SU-DHL-6 (cell line): ENCODE measurements around the gene CMTM3.

ENCODE experiments used
- H2AFZ ChIP-seq: fragments of 200-600 bp; sonication (generic); 2 replicates; pipeline ENCODE4 v1.6.1; 2014; ENCODE audit warnings: low read depth, mild to moderate bottlenecking, moderate library complexity, mixed read lengths, antibody characterized with exemption, low read length; ENCODE audit not compliant: severe bottlenecking
- H3F3A ChIP-seq: fragments of 200-600 bp; shearing (Covaris generic); 2 replicates; pipeline ENCODE4 v1.6.0; 2016; ENCODE audit warnings: antibody characterized with exemption, mild to moderate bottlenecking; ENCODE audit not compliant: insufficient read depth
- H3K27ac ChIP-seq: fragments of 200-600 bp; sonication (generic); 2 replicates; pipeline ENCODE4 v1.5.1; 2016; ENCODE audit warnings: low read depth, mild to moderate bottlenecking, low read length, moderate library complexity, mixed read lengths
- H3K27me3 ChIP-seq: fragments of 200-600 bp; sonication (generic), shearing (Covaris generic); 2 replicates; pipeline ENCODE4 v1.6.0; 2014; ENCODE audit warnings: mild to moderate bottlenecking, low read length
- H3K36me3 ChIP-seq: fragments of 200-600 bp; sonication (generic); 2 replicates; pipeline ENCODE4 v1.6.1; 2014; ENCODE audit warnings: mild to moderate bottlenecking, low read length, mixed read lengths
- H3K4me2 ChIP-seq: fragments of 300-600, 200-600 bp; shearing (Covaris generic), sonication (generic); 2 replicates; pipeline ENCODE4 v1.6.0; 2014; ENCODE audit warnings: low read length, low read depth, mild to moderate bottlenecking; ENCODE audit not compliant: poor library complexity, severe bottlenecking
- H3K4me3 ChIP-seq: fragments of 200-600 bp; sonication (generic); 2 replicates; pipeline ENCODE4 v1.5.1; 2014; ENCODE audit warnings: antibody characterized with exemption, low read length, mild to moderate bottlenecking, mixed read lengths; ENCODE audit not compliant: insufficient read depth, poor library complexity, severe bottlenecking
- H3K79me2 ChIP-seq: fragments of 200-600 bp; sonication (generic); 2 replicates; pipeline ENCODE4 v1.6.1; 2014; ENCODE audit warnings: mild to moderate bottlenecking, low read length, moderate library complexity; ENCODE audit not compliant: insufficient read depth
- H3K9ac ChIP-seq: fragments of 200-600 bp; sonication (generic); 2 replicates; pipeline ENCODE4 v1.7.0; 2014; ENCODE audit warnings: mild to moderate bottlenecking, low read length
- H3K9me2 ChIP-seq: fragments of 200-600 bp; sonication (generic); replicated peaks from 2 replicates; pipeline ENCODE4 v1.6.1; 2014; ENCODE audit warnings: low read length; ENCODE audit not compliant: insufficient read depth
- H3K9me3 ChIP-seq: fragments of 200-600 bp; sonication (generic); 2 replicates; pipeline ENCODE4 v1.6.1; 2014; ENCODE audit warnings: low read length, mixed read lengths; ENCODE audit not compliant: insufficient read depth
- H4K20me1 ChIP-seq: fragments of 200-600 bp; sonication (generic); 2 replicates; pipeline ENCODE4 v1.6.1; 2014; ENCODE audit warnings: low read depth, mild to moderate bottlenecking, antibody characterized with exemption, low read length, moderate library complexity, mixed read lengths
- EZH2phosphoT487 ChIP-seq: fragments of 200-600 bp; sonication (generic), shearing (Covaris generic); conservative IDR thresholded peaks from 2 replicates; pipeline ENCODE4 v1.6.1; 2018; ENCODE audit warnings: mild to moderate bottlenecking, antibody characterized with exemption, low read length, moderate library complexity, mixed read lengths
- TF ChIP-seq, protein P1 (sequence below): fragments of 200-600 bp; sonication (generic); IDR thresholded peaks from one replicate; pipeline ENCODE4 v1.5.1; 2017; ENCODE audit warnings: antibody characterized with exemption, mild to moderate bottlenecking, low read length, moderate library complexity; ENCODE audit not compliant: insufficient read depth, poor library complexity, severe bottlenecking

The CMTM3 gene

GRCh38 chr16:66641387-66641786 is 36.9 kb downstream of the CMTM3 start:
- Histone ChIP-seq H3K4me2 (no peak overlapping the region), H3K9me2 (no peaks in the 10 kb centered on the region), H3K27ac (no peak overlapping the region), H4K20me1 (no peaks in the 10 kb centered on the region), H3K79me2 (no peaks in the 10 kb centered on the region), H3K27me3 (no peaks in the 10 kb centered on the region), H2AFZ (no peak overlapping the region), H3F3A (no peaks in the 10 kb centered on the region), H3K4me3 (no peak overlapping the region), H3K36me3 (no peaks in the 10 kb centered on the region), H3K9me3 (no peaks in the 10 kb centered on the region), H3K9ac (no peak overlapping the region)
- TF ChIP-seq, protein P1, sequence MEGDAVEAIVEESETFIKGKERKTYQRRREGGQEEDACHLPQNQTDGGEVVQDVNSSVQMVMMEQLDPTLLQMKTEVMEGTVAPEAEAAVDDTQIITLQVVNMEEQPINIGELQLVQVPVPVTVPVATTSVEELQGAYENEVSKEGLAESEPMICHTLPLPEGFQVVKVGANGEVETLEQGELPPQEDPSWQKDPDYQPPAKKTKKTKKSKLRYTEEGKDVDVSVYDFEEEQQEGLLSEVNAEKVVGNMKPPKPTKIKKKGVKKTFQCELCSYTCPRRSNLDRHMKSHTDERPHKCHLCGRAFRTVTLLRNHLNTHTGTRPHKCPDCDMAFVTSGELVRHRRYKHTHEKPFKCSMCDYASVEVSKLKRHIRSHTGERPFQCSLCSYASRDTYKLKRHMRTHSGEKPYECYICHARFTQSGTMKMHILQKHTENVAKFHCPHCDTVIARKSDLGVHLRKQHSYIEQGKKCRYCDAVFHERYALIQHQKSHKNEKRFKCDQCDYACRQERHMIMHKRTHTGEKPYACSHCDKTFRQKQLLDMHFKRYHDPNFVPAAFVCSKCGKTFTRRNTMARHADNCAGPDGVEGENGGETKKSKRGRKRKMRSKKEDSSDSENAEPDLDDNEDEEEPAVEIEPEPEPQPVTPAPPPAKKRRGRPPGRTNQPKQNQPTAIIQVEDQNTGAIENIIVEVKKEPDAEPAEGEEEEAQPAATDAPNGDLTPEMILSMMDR = no peak
- no peak for TF ChIP-seq EZH2phosphoT487

- H3K36me3 ChIP-seq = no peaks in the 10 kb centered on the region
- no peak overlapping the region for H3K4me3 ChIP-seq
- H3K27me3 ChIP-seq = no peaks in the 10 kb centered on the region
- H3K27ac ChIP-seq = no peak overlapping the region
- no peak overlapping the region for H3K4me2 ChIP-seq
- H4K20me1 ChIP-seq = no peaks in the 10 kb centered on the region
- H3K9ac ChIP-seq = no peak overlapping the region
- no peaks in the 10 kb centered on the region for H3F3A ChIP-seq
- TF ChIP-seq, protein P1 = no peak
- TF ChIP-seq EZH2phosphoT487 = no peak
- no peak overlapping the region for H2AFZ ChIP-seq
- H3K79me2 ChIP-seq = no peaks in the 10 kb centered on the region
- no peaks in the 10 kb centered on the region for H3K9me3 ChIP-seq
- no peaks in the 10 kb centered on the region for H3K9me2 ChIP-seq
Measured at GRCh38 chr16:66647866-66648265, 43.4 kb downstream of the CMTM3 start.

DNA sequence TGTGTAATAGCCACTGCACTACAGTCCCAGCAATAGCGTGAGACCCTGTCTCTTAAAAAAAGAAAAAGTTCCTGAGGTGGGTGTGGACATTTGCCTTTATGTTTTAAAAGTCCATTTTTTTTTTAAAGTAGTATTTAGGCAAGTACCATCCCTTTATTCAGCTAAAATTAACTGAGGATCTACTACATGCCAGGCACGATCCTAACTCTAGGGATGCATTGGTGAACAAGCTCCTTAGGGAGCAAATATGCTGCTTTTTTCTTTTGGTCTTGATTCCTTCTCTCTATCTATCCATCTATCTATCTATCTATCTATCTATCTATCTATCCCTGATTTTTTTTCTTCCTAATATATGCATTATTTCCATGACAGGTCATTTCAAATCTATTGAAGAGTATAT is 44.7 kb downstream of the CMTM3 start:
- no peaks in the 10 kb centered on the region for H3K79me2 ChIP-seq
- H3K9ac ChIP-seq = no peak overlapping the region
- H3K36me3 ChIP-seq = no peaks in the 10 kb centered on the region
- no peaks in the 10 kb centered on the region for H4K20me1 ChIP-seq
- no peak overlapping the region for H3K27ac ChIP-seq
- no peak overlapping the region for H2AFZ ChIP-seq
- no peak overlapping the region for H3K4me3 ChIP-seq
- H3K9me2 ChIP-seq = no peaks in the 10 kb centered on the region
- H3K4me2 ChIP-seq = no peak overlapping the region
- TF ChIP-seq, protein P1 = no peak
- no peak for TF ChIP-seq EZH2phosphoT487
- no peaks in the 10 kb centered on the region for H3K27me3 ChIP-seq
- no peaks in the 10 kb centered on the region for H3F3A ChIP-seq
- no peaks in the 10 kb centered on the region for H3K9me3 ChIP-seq
